Fibroblast of skin of back (primary cell): ENCODE measurements around the gene ABHD14A. TPM values are rescaled to one million over a fixed set of nuclear protein-coding genes. Genes with fewer than 3 reads are reported as not detected.
"Not testable (repeated sequence)": the region's sequence is repeated elsewhere in the genome, so short reads cannot be mapped to it uniquely, and the experiment has no call there.

ENCODE experiments used
- DNase-seq: peaks from one replicate; pipeline ENCODE4 v3.0.0-alpha.2; 2013
- polyA plus RNA-seq, 2 experiments: library from polyadenylated mRNA; unstranded; fragments of 120-200 nt; gene quantifications; one replicate each; pipeline ENCODE4 v1.2.1, GENCODE V29; 2013; ENCODE audit not compliant: insufficient read length in 2 of 2

The ABHD14A gene
- polyA plus RNA-seq (2013, experiment 1 of 2; ENCODE audit: insufficient read length): 9.7 TPM
- 7.0 TPM for polyA plus RNA-seq (2013, experiment 2 of 2; ENCODE audit: insufficient read length)

GRCh38 chr3:51974963-51975851 lies at the start of gene ABHD14A:
Gene ABHD14A (plus strand): TSS chr3:51975064. CDS start chr3:51975136, 72 bp downstream.
- peak; percentile 64 for DNase-seq

- DNase-seq: no peak
Measured at GRCh38 chr3:51927061-51927977, 47.5 kb upstream of the ABHD14A start.

GRCh38 chr3:51928438-51928837 lies 46.4 kb upstream of the ABHD14A start:
- DNase-seq: no peak

- not testable (repeated sequence) for DNase-seq
Measured at GRCh38 chr3:51928981-51929380, 45.9 kb upstream of the ABHD14A start.

- DNase-seq: peak; percentile 9
Measured at GRCh38 chr3:51929420-51930003, 45.4 kb upstream of the ABHD14A start.

GRCh38 chr3:51930439-51930838 lies 44.4 kb upstream of the ABHD14A start:
- DNase-seq: no peak

GRCh38 chr3:51931756-51932155 lies 43.1 kb upstream of the ABHD14A start:
- DNase-seq: no peak

- no peak for DNase-seq
Measured at GRCh38 chr3:51932471-51933370, 42.1 kb upstream of the ABHD14A start.

- no peak for DNase-seq
Measured at GRCh38 chr3:51933471-51934138, 41.3 kb upstream of the ABHD14A start.

GRCh38 chr3:51934139-51934850 lies 40.6 kb upstream of the ABHD14A start:
- DNase-seq: no peak

GRCh38 chr3:51934991-51935885 lies 39.6 kb upstream of the ABHD14A start:
- DNase-seq: no peak

- DNase-seq: no peak
Measured at GRCh38 chr3:51935886-51936755, 38.7 kb upstream of the ABHD14A start.

GRCh38 chr3:51937014-51937413 lies 37.9 kb upstream of the ABHD14A start:
- DNase-seq: no peak

GRCh38 chr3:51937611-51938450 lies 37.0 kb upstream of the ABHD14A start:
- no peak for DNase-seq

- DNase-seq: no peak
Measured at GRCh38 chr3:51938780-51939425, 36.0 kb upstream of the ABHD14A start.

- DNase-seq: no peak
Measured at GRCh38 chr3:51940648-51941462, 34.0 kb upstream of the ABHD14A start.
